DLD1 (cell line): ENCODE measurements around the gene PIWIL1.

Source experiments
- in situ Hi-C: cut with HindIII; loops from 2 replicates; pipeline ENCODE4 v1.10.0; 2017; ENCODE audit warnings: low sequenced_read_pairs

PIWIL1 gene

DNA sequence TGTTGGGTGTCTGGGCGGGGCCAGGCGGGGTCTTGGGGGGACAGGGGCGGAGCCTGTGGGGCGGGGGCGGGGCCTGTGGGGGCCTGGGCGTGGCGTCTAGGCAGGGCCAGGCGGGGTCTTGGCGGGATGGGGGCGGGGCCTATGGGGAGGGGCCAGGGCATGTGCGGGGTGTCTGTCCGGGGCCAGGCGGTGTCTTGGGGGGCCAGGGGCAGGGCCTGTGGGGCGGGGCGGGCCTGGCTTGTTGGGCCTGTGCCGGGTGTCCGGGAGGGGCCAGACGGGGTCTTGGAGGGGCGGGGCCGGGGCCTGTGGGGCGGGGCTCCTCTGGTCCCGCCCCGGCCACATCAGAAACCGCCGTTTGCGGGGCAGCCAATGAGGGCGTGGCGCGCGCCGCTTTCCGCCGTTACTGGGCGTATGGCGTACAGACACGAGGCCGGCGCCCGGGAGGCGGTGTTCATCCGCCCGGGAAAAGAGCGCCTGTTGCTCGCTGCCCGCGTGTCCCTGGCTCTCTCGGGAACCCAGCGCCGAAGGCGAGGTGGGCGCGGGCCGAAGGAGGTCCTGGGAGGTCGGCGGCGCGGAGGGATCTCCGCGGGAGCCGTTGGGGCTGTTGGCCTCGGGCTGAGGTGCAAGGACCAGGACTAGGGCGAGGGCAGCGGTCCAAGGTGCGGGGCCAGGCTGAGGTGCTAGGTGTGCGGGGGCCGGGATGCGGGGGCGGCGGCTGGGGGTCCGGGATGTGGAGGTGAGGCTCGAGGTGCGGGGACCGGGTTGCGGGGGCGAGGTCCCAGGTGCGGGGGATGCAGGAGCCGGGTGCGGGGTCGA, at the start of gene PIWIL1:
Gene PIWIL1 (plus strand): TSS at position 400 of the 816 bp plus-strand sequence. CDS start 4,705 bp downstream, outside the sequence.
- in situ Hi-C loops, result loop anchor here (25.0 kb wide), 1 partner anchor 300 kb away; no protein-coding TSS in a partner anchor

DNA sequence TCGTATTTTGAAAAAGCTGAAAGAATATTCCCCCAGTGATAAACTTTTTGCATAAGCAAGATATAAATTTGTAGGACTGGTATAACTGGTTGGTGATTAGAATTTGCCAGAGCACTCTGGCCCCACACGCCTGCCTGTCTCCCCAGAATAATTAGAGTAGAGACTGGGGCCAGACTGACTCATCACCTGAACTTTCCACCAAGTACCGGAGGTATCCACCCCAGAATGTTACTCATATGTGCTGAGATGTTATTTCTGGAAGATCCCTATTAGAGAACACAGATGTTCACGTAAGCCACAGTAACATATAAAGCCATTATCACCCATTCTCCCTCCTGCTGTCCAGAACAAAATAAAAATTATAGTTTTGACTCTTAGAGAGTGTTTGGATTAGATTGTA, 49.5 kb upstream of the PIWIL1 start:
- in situ Hi-C loops, result no loop called here

DNA sequence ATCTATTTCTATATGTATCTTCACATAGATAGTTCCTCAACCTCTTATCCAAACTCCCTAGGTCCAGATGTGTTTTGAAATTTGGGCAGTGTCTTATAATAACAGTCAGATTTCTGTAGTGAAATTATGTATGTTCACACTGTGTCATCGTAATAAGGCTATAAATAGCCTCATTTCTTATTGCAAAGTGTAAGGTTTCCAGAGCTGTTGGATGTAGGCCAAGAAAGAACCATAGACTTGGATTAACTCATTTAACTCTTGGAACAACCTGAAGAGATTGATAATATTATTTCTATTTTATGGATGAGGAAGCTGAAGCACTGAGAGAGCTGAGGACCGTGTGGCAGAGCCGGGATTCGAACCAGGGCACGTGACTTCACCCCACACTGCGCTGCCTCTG, 49.0 kb upstream of the PIWIL1 start:
- in situ Hi-C loops, result no loop called here

DNA sequence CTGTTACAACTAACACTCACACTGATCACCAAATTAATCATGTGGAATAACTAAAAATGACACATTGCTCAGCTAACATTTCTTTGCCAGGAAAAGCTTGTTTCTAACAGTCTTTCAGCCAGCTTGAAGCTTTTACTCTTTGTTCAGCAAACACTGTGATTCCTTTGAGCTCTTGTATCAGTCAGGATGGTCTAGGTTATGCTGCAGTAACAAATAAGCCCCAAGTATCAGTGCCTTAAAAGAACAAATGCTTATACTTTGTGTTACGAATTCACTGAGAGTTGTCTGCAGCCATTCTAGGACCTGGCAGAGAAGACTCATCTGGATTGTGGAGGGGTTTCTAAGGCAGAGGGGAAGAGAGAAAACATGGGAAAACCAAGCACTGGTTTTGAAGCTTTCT, 47.6 kb upstream of the PIWIL1 start:
- in situ Hi-C loops, result no loop called here

DNA sequence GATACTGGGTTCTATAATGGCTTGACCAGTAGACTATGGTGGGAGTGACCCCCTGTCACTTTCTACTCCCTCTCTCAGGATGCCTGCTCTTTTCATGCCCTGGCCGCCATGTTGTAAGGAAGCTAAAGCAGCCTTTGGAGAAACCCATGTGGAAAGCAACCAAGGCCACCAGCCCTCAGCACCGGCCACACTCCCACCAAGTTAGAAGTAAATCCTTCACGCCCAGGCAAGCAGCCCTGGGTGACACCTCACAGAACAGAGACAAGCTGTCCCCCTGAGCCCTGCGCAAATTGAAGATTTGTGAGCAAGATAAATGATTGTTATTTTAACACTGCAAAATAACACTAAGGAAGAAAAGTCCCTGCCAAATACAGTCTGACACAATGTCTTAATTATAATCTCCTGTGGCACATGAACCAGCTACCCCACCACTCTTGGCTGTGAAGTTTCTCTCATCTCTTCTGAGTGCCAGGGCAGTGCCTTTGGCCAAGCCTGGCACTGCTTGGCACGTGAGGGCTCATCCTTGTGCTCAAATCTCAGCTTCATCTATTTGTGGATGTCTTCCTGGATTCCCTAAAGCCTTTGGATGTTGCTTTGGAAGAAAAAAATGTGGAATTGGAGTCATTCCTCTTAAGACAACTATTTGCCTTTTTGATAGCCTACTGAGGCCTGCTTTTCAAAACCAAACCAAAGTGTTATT, 39.2 kb upstream of the PIWIL1 start:
- in situ Hi-C loops, result no loop called here

DNA sequence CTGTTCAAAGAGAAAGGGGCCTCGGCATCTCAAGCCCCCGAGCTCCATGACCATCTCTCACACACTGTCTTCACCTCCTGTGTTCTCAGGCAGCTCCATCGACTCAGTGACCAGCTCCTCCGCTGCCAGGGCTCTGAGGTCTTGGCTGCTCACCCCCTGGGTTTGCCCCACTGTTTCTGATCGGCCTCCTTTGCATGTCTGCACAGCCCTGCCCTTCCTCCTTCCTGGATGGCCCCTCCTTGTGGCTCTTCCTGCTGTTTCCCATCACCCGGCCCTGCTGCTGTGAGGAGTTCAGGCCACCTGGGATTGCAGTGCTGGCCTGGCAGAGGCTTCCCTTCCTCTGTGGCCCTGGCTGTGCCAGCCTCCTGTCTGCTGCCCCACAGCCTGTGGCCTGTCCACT, 38.1 kb upstream of the PIWIL1 start:
- in situ Hi-C loops, result no loop called here

DNA sequence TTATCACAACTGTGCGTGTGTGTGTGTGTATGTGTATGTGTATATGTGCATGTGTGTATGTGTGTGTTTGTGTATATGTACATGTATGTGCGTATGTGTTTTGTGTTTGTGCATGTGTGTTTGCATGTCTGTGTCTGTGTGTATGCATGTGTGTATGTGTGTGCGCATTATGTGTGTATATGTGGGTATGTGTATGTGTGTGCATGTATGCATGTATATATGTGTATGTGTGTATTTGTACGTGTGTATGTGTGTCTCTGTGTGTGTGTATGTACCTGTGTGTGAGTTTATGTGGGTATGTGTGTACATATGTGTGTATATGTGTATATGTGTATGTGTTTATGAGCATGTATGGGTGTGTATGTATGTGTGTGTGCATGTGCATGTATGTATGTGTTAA, 37.6 kb upstream of the PIWIL1 start:
- in situ Hi-C loops, result no loop called here

DNA sequence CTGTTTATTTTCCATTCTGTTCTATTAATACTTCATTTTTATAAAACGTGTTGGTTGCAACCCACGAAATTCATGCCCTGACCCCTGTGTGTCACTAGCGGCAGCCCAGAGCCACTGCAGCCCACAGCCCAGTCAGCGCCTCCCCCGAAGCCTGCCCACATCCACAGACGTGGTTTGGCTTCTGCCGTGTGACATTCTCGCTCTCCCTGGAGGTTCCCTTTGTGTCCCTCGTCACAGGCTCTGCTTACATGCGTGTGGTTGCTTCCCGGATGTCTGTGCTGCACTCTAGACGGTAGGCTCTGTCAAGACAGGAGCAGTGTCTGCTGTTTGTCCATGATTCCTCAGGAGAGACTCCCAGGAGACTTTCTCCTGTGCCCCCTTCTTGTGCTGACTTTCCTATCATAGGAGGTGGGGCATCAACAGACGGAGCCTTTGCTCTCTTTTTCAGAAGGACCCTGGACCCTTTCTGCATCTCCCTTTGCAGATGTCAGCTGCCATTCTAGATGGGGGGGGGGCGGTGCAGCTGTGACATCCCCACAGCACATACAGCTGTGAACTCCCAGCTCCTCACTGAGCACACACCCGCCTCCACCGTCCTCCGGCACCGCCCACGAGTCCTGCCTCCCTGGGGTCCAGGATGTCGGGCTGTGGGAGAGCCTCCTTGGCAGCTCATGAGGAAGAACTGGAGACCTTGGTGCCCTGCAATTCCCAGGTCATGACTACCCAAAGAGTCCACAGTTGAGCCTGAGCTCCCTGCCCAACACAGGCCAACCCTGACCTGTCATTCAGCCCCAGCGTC, 36.8 kb upstream of the PIWIL1 start:
- in situ Hi-C loops, result no loop called here

DNA sequence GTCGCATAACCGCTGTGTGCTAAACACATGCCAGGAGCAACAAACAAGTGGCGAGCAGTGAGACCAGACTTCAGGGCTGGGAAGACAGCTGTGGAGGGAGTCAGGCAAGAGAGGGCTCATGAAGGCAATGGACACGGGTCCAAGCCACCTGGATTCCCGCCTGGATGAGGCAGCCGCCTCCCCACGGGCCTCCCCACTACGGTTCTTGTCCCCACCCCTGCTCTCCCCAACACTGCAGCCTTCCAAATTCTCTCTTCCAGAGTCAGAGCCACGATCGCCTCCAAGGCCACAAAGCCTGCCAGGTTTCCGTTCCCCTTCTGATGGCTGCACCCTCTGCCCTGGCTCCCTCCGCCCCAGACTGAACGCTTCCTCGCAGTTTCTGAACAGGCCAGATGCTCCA, 36.1 kb upstream of the PIWIL1 start:
- in situ Hi-C loops, result no loop called here

DNA sequence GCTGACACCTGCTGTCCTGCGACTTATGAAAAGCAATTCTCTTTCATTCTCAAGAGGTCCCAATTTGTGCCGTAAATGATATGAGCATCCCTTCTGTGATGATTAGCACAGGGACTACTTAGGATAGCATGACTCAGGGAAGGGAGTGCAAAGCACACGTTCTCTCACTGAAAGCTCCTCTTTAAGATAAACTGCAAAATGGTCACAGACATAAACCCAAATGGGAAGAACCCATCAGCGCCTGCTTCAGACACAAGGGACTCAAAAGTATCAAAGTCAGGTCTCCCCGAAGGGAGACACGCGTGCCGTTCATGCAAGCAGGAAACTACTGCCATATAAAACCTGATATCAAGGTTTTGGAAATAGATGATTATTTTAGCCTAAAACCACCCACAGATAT, 33.9 kb upstream of the PIWIL1 start:
- in situ Hi-C loops, result no loop called here

DNA sequence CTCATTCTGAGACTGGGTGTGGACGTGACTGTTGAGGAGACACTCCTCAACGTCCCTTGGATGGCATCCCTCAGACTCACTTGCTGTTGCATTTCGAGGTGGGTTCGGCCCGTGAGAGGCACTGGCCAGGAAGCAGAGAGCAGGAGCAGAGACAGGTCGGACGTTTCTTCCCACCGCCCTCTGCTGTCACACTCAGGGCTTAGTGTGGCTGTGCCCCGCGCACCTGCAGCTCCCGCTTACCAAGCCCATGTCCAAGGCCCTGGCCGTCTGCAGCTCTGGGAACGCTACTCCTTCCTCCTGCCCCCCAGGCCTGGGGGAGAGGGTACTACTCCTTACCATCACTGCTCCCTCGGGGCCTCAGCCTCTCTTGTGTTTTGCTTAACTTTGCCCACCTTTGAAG, 29.8 kb upstream of the PIWIL1 start:
- in situ Hi-C loops, result no loop called here

DNA sequence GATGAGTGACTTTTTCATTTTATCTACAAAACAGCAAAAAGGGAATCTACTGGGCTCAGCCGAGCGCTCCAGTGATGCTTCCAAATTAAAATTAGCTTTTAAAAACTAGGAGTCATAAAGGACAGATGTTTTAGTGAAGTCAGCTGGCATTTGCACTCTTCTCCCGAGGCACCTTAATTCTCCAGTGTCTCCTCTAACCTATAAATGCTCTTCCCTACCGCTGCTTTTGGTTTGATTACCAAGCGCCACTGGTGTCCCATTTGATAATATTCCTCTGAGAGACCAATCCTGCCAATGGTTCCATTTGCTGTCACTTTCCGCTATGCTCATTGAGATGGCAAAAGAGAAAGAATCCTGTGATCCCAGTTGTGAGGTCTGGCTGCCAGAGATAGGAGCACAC, 29.3 kb upstream of the PIWIL1 start:
- in situ Hi-C loops, result no loop called here

DNA sequence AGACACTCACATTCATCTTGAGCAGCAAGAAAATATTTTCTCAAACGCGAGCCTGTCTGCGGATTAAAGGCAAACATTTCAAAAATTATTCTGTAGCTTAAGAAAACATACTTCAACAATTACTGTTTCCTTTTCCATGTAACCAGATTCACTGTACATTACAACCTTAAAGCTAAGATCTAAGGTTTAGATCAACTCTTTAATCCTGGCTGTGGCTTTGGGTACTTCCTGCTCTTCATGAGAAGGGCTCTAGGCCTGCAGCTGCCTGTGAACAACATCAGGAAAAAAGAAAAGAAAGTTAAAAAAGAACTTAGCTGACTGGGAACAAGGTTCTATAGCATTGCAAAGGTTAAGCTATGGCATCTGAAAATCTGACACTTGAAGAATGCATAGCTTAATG, 21.4 kb upstream of the PIWIL1 start:
- in situ Hi-C loops, result no loop called here

DNA sequence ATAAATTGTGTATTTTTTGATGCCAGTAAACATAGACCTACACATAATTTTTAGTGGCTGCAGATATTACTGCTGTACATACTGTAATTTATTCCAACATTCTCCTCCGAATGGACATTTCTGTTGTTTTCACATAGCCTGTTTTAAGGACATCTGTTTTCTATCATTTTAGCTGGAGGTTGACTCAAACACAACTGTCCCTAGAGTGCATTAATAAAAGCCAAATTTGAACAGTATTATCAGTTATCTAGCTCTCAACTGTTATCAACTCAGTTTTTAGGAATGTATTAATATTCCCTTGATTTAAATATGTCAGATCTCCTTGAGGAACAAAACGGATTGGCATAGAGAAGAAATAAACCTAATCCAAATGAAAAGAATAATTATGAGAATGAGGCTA, 17.2 kb upstream of the PIWIL1 start:
- in situ Hi-C loops, result no loop called here

DNA sequence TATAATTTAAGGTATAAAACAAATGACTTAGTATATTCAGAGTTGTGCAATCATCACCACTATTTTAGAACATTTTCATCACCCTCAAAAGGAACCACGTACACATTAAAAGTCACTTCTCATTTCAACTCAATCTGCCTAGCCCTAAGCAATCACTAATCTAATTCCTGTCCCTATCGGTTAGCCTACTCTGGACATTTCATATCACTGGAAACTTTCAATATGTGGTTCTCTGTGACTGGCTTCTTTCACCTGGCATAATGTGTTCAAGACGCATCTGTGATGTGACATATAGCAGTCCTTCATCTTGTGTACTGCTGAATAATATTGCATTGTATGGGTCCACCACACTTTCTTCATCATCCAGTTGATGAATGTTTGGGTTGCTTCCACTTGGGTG, 15.4 kb upstream of the PIWIL1 start:
- in situ Hi-C loops, result no loop called here

DNA sequence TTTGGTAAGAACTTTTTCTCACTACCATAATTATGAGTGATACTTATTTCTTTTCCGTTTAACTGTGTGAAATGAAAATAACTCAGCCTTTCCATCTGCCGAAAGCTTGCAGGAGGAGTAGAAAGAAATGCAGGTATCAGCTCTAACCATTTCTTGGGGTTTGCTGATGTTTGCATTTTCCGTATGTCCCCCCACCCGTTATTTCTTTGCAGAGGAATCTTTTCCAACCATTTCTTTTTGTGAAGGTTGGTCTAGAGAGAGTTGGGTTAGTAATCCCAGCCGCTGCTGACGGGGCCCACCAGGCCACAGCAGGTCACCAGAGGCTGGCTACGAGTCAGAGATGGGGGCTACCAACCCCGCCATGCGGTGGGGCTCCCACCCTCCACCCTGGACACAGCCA, 7.0 kb upstream of the PIWIL1 start:
- in situ Hi-C loops, result loop anchor here (25.0 kb wide), 1 partner anchor 293 kb away; no protein-coding TSS in a partner anchor

DNA sequence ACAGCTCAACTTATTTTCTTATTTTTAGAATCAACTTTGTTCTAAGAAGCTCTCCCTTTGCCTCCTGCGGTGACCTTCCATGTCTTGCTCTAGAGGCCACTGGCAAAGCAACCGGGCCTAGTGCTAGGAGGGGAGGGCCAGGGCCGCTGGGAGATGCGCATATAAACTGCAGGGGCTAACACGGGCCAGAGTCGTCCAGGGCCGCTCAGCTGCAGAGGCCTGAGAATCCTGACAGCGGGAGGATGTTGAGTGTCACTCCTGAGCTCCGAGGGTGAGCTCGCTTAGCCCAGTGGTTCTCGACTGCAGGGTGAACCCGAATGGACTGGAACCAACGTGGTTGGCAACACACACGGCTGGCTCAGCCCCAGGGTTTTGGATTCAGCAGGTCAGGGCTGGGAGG, 6.5 kb upstream of the PIWIL1 start:
- in situ Hi-C loops, result loop anchor here (25.0 kb wide), 1 partner anchor 294 kb away; no protein-coding TSS in a partner anchor

DNA sequence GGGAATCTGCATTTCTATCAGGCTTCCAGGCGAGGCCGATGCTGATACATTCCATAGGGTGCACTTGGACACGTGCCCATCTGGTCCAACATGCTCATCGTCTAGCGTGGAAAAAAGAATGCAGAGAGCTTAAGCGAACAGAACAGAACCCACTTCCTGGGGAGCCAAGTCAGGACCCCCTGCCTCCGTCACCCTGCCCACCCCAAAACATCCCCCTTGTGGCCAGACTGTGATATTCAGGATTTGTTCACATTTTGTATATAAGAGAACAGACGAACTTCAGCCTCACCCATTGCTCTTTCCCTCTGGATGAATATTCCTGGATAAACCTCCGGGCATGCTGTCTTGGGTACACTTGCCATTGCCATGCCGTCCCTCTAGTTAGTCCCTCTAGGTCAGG, 4.3 kb upstream of the PIWIL1 start:
- in situ Hi-C loops, result loop anchor here (25.0 kb wide), 1 partner anchor 296 kb away; no protein-coding TSS in a partner anchor

DNA sequence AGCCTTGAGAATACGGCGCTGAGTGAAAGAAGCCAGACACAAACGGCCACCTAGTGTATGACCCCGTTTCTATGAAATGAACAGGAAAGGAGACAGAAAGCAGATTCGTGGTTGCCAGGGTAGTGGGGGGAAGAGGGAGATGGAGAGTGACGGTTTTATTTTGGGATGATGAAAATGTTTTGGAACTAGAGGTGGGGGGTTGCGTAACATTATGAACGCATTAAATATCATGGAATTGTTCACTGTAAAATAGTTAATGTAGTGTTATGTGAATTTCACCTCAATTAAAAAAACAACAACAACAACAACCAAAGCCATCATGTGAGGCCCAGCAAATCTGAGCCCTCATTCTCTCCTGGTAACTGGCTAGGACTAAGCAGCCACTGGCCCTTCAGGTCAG, 3.3 kb upstream of the PIWIL1 start:
- in situ Hi-C loops, result loop anchor here (25.0 kb wide), 1 partner anchor 297 kb away; no protein-coding TSS in a partner anchor

DNA sequence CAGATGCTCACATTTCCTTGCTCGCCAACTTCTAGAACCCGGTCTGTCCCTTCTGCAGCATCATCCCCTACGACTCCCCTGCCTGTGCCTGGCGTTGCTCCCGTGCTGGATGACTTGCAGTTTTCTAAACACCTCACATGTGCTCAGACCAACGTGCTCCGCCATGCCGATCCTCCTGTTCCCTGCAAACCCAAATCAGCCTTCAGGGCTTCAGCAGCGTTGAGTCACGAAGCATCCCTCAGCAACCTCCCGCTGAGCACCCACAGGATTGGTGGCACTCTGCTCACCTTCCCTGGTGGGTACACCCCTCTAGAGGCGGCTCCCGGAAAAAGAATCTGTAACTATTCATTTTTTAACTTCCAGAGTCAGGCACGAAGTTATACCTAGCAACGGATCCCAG, 2.8 kb upstream of the PIWIL1 start:
- in situ Hi-C loops, result loop anchor here (25.0 kb wide), 1 partner anchor 298 kb away; no protein-coding TSS in a partner anchor
